H1 (cell line): ENCODE measurements around the gene ASTN2.

ENCODE experiments used
- ATF2 ChIP-seq: IDR thresholded peaks from 2 replicates; pipeline ENCODE4 v1.6.1; 2012; ENCODE audit warnings: low read length, inconsistent platforms
- CTCF ChIP-seq, 3 experiments: IDR thresholded peaks; 1 replicate in 2 of 3; 2 replicates in 1 of 3; pipeline versions ENCODE4 v1.5.1 to v1.6.1; 2011; ENCODE audit warnings: low read length in 3 of 3, mild to moderate bottlenecking in 3 of 3, inconsistent platforms in 2 of 3, low read depth in 1 of 3, moderate library complexity in 1 of 3; ENCODE audit not compliant: insufficient read depth in 1 of 3; ENCODE audit errors: control extremely low read depth in 1 of 3
- EP300 ChIP-seq, 2 experiments: IDR thresholded peaks; 1 replicate in 1 of 2; 2 replicates in 1 of 2; pipeline ENCODE4 v1.6.1; 2011 to 2012; ENCODE audit warnings: low read depth in 2 of 2, low read length in 2 of 2, mild to moderate bottlenecking in 2 of 2, borderline replicate concordance in 1 of 2, inconsistent platforms in 1 of 2, moderate library complexity in 1 of 2
- EZH2 ChIP-seq: fragments of 200-600 bp; sonication (generic); IDR thresholded peaks from 2 replicates; pipeline ENCODE4 v1.7.1; 2012; ENCODE audit warnings: low read depth, mild to moderate bottlenecking, moderate library complexity, low read length, inconsistent platforms; ENCODE audit not compliant: severe bottlenecking
- MAX ChIP-seq: IDR thresholded peaks from 2 replicates; pipeline ENCODE4 v1.6.1; 2012; ENCODE audit warnings: inconsistent platforms
- POLR2A ChIP-seq, 2 experiments: IDR thresholded peaks; 1 replicate in 1 of 2; 2 replicates in 1 of 2; pipeline ENCODE4 v1.6.1; 2011; ENCODE audit warnings: low read depth in 2 of 2, low read length in 2 of 2, mild to moderate bottlenecking in 2 of 2; ENCODE audit errors: control extremely low read depth in 1 of 2

GRCh38 chr9:117340422-117340821, 74.4 kb downstream of the ASTN2 start:
- TF ChIP-seq CTCF (IDR thresholded peaks at IDR 0.05; ENCODE audit: control extremely low read depth in 1 of 3, insufficient read depth in 1 of 3, low read depth in 1 of 3, low read length in 3 of 3) (no peak), EP300 (IDR thresholded peaks at IDR 0.05; ENCODE audit: borderline replicate concordance in 1 of 2, low read depth in 2 of 2, low read length in 2 of 2) (no peak), POLR2A (IDR thresholded peaks at IDR 0.05; ENCODE audit: control extremely low read depth in 1 of 2, low read depth in 2 of 2, low read length in 2 of 2) (no peak), ATF2 (no peak), MAX (no peak), EZH2 (no peak)
